ENCODE data around the gene UMOD.

- TF ChIP-seq CTCF (IDR thresholded peaks at IDR 0.05) (no peak), POLR2A (IDR thresholded peaks at IDR 0.05) (no peak)
Measured at GRCh38 chr16:20320592-20320991, 31.9 kb downstream of the UMOD start.

All from thyroid gland (tissue), 4 donors.